Lower leg skin (tissue), 4 donors: ENCODE data around the gene E4F1. TPM values are rescaled to one million over a fixed set of nuclear protein-coding genes. Genes with fewer than 3 reads are reported as not detected.

ENCODE experiments used
- DNase-seq, 2 donors: peaks; one replicate each; pipeline ENCODE4 v3.0.0-alpha.2; 2019; ENCODE audit warnings: low spot score in 2 of 2
- H3K4me3 ChIP-seq: fragments of 200-600 bp; sonication (generic); 2 replicates; pipeline ENCODE4 v1.5.1; 2017; ENCODE audit warnings: mild to moderate bottlenecking, low read depth; ENCODE audit not compliant: poor library complexity, severe bottlenecking
- CTCF ChIP-seq, 3 donors: fragments of 450-650 bp; IDR thresholded peaks; one replicate each; pipeline ENCODE4 v1.5.1; 2016; ENCODE audit warnings: antibody characterized with exemption in 3 of 3, mild to moderate bottlenecking in 3 of 3, moderate library complexity in 2 of 3
- POLR2A ChIP-seq, 2 donors: fragments of 450-650 bp; IDR thresholded peaks; one replicate each; pipeline ENCODE4 v1.6.1; 2016 to 2017; ENCODE audit warnings: antibody characterized with exemption in 2 of 2, mild to moderate bottlenecking in 1 of 2, moderate library complexity in 1 of 2
- WGBS, 2 donors: methylation state at CpG; one replicate each; pipeline ENCODE4 v1.1.5; 2018; 5-methylcytosine and 5-hydroxymethylcytosine counted together
- intact Hi-C: fragments of 100-400 bp; cut with DNase I; formaldehyde crosslinking; loops from one replicate; pipeline ENCODE4 v1.15.0; 2023; ENCODE audit warnings: low total_unique reads
- total RNA-seq, 4 donors: library from RNA; depleted of rRNA; stranded (reverse); fragments of >200 nt; gene quantifications; one replicate each; pipeline ENCODE4 v1.1.0, GENCODE V29; 2016

The E4F1 gene
- total RNA-seq, 4 donors from 2014 or later: 50.3 to 85.8 (median 57.4) TPM

GRCh38 chr16:2196162-2196980 is 27.0 kb upstream of the E4F1 start, which contains the start of gene CASKIN1:
TSS of gene CASKIN1 (minus strand) at chr16:2196605. CDS start at chr16:2196432, 173 bp downstream.
- 0% methylated on average over 7 of the region's 129 CpGs; no CpG with 5 or more reads in 1 of the 2 donors for WGBS, 2 donors
- no peak for TF ChIP-seq POLR2A (IDR thresholded peaks at IDR 0.05)
- TF ChIP-seq CTCF (IDR thresholded peaks at IDR 0.05): no peak
- DNase-seq: no peak
- no peak within 1 kb of the TSS for H3K4me3 ChIP-seq
- intact Hi-C loops: no loop called here

GRCh38 chr16:2196981-2197511 is 26.3 kb upstream of the E4F1 start:
- TF ChIP-seq CTCF (IDR thresholded peaks at IDR 0.05) (no peak), POLR2A (IDR thresholded peaks at IDR 0.05) (no peak)
- intact Hi-C loops: no loop called here
- no peak for DNase-seq
- 32 to 54% methylated on average over 17 to 28 of the region's 32 CpGs for WGBS, 2 donors
- H3K4me3 ChIP-seq: no peak overlapping the region

- no peak for DNase-seq
- TF ChIP-seq POLR2A (IDR thresholded peaks at IDR 0.05) (no peak), CTCF (IDR thresholded peaks at IDR 0.05) (no peak)
- H3K4me3 ChIP-seq: no peak overlapping the region
- intact Hi-C loops: no loop called here
- WGBS, 2 donors: 78 to 94% methylated on average over 6 of the region's 6 CpGs
Measured at GRCh38 chr16:2197765-2198164, 25.6 kb upstream of the E4F1 start.

GRCh38 chr16:2198283-2198682 is 25.1 kb upstream of the E4F1 start:
- intact Hi-C loops: no loop called here
- DNase-seq: no peak
- TF ChIP-seq CTCF (IDR thresholded peaks at IDR 0.05): no peak
- no peak for TF ChIP-seq POLR2A (IDR thresholded peaks at IDR 0.05)
- WGBS, 2 donors: 56 to 57% methylated on average over 4 of the region's 4 CpGs
- H3K4me3 ChIP-seq: no peak overlapping the region

GRCh38 chr16:2199095-2199494 is 24.3 kb upstream of the E4F1 start:
- intact Hi-C loops: no loop called here
- DNase-seq: no peak
- no peak overlapping the region for H3K4me3 ChIP-seq
- 64 to 71% methylated on average over 5 of the region's 5 CpGs for WGBS, 2 donors
- no peak for TF ChIP-seq POLR2A (IDR thresholded peaks at IDR 0.05)
- TF ChIP-seq CTCF (IDR thresholded peaks at IDR 0.05): no peak
